Retinal pigment epithelial cell (primary cell): ENCODE results near the gene CELA3B.
A peak's percentile ranks its signal among the peaks of the same experiment; 100 is the strongest.
"Not testable (repeated sequence)": the region's sequence is repeated elsewhere in the genome, so short reads cannot be mapped to it uniquely, and the experiment has no call there.

Experiments used
- DNase-seq: peaks from one replicate; pipeline ENCODE4 v3.0.0-alpha.2; 2010; ENCODE audit warnings: low read depth
- H3K4me3 ChIP-seq: 2 replicates; pipeline ENCODE4 v1.5.1; 2011; ENCODE audit warnings: mild to moderate bottlenecking, low read length, control low read depth, moderate library complexity
- TF ChIP-seq, protein P1 (sequence below): conservative IDR thresholded peaks from 2 replicates; pipeline ENCODE4 v1.5.1; 2011; ENCODE audit warnings: low read depth, low read length, control low read depth, inconsistent platforms

Gene CELA3B, protein sequence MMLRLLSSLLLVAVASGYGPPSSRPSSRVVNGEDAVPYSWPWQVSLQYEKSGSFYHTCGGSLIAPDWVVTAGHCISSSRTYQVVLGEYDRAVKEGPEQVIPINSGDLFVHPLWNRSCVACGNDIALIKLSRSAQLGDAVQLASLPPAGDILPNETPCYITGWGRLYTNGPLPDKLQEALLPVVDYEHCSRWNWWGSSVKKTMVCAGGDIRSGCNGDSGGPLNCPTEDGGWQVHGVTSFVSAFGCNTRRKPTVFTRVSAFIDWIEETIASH

GRCh38 chr1:21976703-21977239 is at the start of gene CELA3B:
Gene CELA3B, plus strand, starts transcription at chr1:21977022. Its CDS starts 18 bp downstream, at chr1:21977040.
- not testable (repeated sequence) for DNase-seq, H3K4me3 ChIP-seq

DNA sequence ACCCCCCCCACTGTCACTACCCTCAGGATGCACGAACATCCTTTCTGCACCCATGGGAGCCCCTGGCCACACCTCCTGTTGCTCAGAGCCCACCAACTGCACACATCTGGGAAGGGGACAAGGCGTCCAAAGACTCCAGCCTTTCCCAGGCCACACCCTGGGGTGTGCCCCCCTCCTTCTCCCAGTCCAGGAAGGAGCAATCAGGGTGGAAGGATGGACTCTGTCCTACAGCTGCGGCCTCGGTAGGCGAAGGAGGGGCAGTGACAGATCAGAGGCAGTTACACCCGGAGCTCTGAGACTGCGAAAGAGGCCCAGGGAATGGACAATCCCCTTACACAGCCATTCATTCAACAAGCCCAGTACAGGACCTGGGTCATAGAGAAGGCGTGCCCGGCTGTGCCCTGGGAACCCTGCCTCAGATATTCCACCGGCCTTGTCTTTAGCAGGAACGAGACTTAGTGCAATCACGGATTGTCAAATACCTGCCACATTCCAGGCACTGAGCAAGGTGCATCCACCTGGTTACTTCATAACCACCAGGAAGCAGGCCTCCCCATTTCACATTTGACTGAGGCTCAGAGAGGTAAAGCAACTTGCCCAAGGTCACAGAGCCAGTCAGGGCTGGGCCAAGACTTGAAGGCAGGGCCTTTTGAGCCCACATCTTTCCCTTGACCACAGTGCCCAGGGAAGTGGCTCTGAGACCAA is 49.1 kb upstream of the CELA3B start:
- DNase-seq: no peak
- TF ChIP-seq, protein P1, sequence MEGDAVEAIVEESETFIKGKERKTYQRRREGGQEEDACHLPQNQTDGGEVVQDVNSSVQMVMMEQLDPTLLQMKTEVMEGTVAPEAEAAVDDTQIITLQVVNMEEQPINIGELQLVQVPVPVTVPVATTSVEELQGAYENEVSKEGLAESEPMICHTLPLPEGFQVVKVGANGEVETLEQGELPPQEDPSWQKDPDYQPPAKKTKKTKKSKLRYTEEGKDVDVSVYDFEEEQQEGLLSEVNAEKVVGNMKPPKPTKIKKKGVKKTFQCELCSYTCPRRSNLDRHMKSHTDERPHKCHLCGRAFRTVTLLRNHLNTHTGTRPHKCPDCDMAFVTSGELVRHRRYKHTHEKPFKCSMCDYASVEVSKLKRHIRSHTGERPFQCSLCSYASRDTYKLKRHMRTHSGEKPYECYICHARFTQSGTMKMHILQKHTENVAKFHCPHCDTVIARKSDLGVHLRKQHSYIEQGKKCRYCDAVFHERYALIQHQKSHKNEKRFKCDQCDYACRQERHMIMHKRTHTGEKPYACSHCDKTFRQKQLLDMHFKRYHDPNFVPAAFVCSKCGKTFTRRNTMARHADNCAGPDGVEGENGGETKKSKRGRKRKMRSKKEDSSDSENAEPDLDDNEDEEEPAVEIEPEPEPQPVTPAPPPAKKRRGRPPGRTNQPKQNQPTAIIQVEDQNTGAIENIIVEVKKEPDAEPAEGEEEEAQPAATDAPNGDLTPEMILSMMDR: no peak
- no peak overlapping the region for H3K4me3 ChIP-seq

DNA sequence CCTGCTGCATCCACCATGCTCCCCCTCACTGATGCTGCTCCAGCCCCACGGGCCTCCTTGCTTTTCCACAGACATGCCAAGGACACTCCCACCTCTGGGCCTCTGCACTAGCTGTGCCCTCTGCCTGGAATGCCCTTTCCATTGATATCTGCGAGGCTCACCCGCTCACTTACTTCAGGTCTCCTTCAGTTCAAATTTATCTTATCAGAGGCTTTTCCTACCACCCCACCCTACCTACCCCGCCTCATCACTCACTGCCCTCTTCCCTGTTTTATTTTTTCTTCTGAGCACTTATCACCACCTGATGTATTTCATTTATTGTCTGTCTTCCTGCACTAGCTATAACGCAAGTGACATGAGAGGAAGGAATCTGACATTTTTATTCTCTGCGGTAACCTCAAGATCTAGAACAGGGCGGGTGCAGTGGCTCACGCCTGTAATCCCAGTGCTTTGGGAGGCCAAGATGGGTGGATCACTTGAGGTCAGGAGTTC is 46.7 kb upstream of the CELA3B start:
- TF ChIP-seq, protein P1: no peak
- no peak overlapping the region for H3K4me3 ChIP-seq
- no peak for DNase-seq

DNA sequence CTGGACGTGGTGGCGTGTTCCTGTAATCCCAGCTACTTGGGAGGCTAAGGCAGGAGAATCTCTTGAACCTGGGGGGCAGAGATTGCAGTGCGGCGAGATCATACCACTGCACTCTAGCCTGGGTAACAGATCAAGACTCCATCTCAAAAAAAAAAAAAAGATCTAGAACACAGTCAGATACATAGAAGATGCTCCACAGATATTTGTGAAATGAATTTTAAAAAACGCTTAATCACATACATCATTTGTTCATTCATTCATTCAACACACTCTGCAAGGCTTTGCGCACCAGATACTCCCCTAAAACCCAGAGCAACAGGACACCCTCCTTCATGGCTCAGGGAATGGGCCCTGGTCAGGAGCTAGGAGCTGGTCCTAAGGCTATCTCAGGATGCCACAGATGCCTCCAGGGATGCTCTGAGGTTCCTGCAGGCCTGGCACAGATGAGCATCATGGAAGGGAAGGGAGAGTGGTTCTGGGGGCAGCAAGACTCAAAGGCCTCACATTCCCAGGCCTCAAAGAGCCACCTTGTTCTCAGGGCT is 46.1 kb upstream of the CELA3B start:
- H3K4me3 ChIP-seq: no peak overlapping the region
- TF ChIP-seq, protein P1: no peak
- DNase-seq: no peak

DNA sequence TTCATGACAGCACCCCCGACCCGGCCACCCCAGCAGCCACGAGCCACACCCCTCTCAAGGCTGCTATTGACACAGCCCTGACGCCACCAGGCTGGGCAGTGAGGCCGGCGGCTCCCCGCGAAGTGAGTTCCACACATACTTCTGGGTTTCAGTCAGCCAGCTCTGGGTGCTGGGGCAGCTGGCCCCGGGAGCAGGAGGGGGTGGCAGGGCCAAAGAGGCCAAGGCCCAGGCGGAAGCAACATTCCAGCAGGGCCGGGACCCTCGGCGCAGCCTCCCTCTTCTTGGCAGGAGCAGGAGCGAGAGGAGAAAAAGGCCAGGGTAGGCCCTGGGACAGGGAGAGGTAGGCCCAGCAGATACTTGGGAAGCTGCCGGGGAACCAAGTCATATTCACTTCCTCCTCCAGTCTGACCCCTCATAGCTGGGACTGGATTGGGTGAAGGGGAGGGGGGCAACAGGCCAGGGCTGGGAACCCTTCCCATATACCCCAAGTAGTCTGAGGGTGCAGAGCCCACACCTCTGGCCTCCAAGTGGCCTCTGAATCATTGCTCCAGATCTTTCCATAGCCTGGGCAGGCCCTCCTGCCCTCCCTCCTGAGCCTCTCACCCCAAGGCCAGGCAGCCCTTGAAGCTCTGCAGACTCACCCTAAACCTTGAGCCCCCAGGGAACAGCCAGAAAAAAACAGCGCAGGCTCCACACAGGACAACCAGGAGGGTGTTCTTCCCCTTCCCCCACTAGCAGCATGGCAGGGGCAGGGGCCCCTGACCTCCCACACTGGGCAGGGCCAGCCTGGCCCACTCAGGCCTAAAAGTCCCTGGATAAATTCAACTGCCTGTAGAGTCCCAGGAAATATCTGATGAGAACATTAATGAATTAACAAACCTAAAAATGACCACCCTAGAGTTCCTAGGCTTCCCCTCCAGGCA is 45.4 kb upstream of the CELA3B start:
- H3K4me3 ChIP-seq: no peak overlapping the region
- peak; percentile 69 for DNase-seq
- TF ChIP-seq, protein P1: no peak

DNA sequence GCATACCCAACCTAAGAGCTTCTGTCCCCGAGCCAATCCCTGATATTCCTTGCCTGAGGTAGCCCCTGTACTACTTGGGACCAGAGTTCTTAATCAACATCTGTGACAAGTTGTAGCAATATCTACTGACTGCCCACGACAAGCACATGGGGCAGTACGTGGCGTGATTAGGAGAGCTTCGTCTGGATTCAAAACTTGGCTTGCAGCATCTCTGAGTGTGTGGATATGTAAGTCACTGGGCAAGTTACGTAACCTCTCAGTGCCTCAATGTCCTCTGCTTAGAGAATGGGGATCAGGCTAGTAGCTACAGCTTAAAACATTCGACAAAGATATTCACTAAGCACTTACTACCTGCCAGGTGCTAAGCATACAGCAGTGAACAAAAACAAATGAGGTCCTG is 44.7 kb upstream of the CELA3B start:
- TF ChIP-seq, protein P1: no peak
- no peak overlapping the region for H3K4me3 ChIP-seq

More for the DNA sequence above, 44.7 kb upstream of the CELA3B start:
- no peak for DNase-seq
